PC-3 (cell line): ENCODE measurements around the gene KAZN. TPM values are rescaled to one million over a fixed set of nuclear protein-coding genes. Genes with fewer than 3 reads are reported as not detected.

Experiments used
- ATAC-seq: fragments of 200-7000 bp; cut with Tn5 transposase; 2 replicates; pipeline ENCODE4 v1.9.1; 2020; ENCODE audit warnings: mild to moderate bottlenecking, moderate library complexity
- BruUV-seq: library from RNA; stranded (reverse); fragments of 400-500 nt; replicated peaks from 2 replicates; lab custom pipeline; 2021; lab: Mats Ljungman, UMichigan
- CTCF ChIA-PET: fragments of 300-600 bp; sonication (Branson Sonifier 250); formaldehyde crosslinking; loops from one replicate; lab custom pipeline; 2022; ENCODE audit warnings: antibody characterized with exemption; lab: Charles Lee
- POLR2A ChIA-PET: fragments of 300-600 bp; sonication (Branson Sonifier 250); formaldehyde crosslinking; loops from one replicate; lab custom pipeline; 2022; ENCODE audit warnings: antibody characterized with exemption; ENCODE audit not compliant: unreplicated experiment; lab: Charles Lee
- DNase-seq: peaks from one replicate; pipeline ENCODE4 v3.0.0-alpha.2; 2015
- H2AFZ ChIP-seq: fragments of 300-600 bp; sonication (generic); 2 replicates; pipeline ENCODE4 v1.6.0; 2016; ENCODE audit warnings: antibody characterized with exemption, low read length
- H3F3A ChIP-seq: fragments of 300-600 bp; sonication (generic); one replicate; pipeline ENCODE4 v1.6.0; 2017; ENCODE audit warnings: antibody characterized with exemption, low read length, control low read depth, mild to moderate bottlenecking; ENCODE audit not compliant: unreplicated experiment
- H3K27ac ChIP-seq: fragments of 300-600 bp; sonication (generic); 2 replicates; pipeline ENCODE4 v1.5.1; 2016; ENCODE audit warnings: mild to moderate bottlenecking, low read length
- H3K27me3 ChIP-seq: fragments of 300-600 bp; sonication (generic); 2 replicates; pipeline ENCODE4 v1.6.1; 2016; ENCODE audit warnings: low read length, mixed read lengths
- H3K36me3 ChIP-seq: fragments of 300-600 bp; sonication (generic); 2 replicates; pipeline ENCODE4 v1.6.1; 2016; ENCODE audit warnings: low read depth, mixed run types, low read length, mixed read lengths
- H3K4me1 ChIP-seq: fragments of 300-600 bp; sonication (generic); 2 replicates; pipeline ENCODE4 v1.5.1; 2016; ENCODE audit warnings: low read length; ENCODE audit not compliant: insufficient read depth
- H3K4me2 ChIP-seq: fragments of 300-600 bp; sonication (generic); 2 replicates; pipeline ENCODE4 v1.6.0; 2016; ENCODE audit warnings: low read length
- H3K4me3 ChIP-seq: fragments of 300-600 bp; sonication (generic); 2 replicates; pipeline ENCODE4 v1.5.1; 2016; ENCODE audit warnings: mild to moderate bottlenecking, low read length, mixed read lengths
- H3K79me2 ChIP-seq: fragments of 300-600 bp; sonication (generic); 2 replicates; pipeline ENCODE4 v1.6.1; 2017; ENCODE audit warnings: low read length, mixed read lengths
- H3K9ac ChIP-seq: fragments of 300-600 bp; sonication (generic); 2 replicates; pipeline ENCODE4 v1.6.0; 2016; ENCODE audit warnings: mild to moderate bottlenecking, low read length
- H3K9me2 ChIP-seq: fragments of 300-600 bp; sonication (generic); replicated peaks from 2 replicates; pipeline ENCODE4 v1.6.1; 2016; ENCODE audit warnings: mixed run types, low read length, mixed read lengths
- H3K9me3 ChIP-seq: fragments of 300-600 bp; sonication (generic); 2 replicates; pipeline ENCODE4 v1.6.1; 2016; ENCODE audit warnings: low read length, mixed read lengths
- H4K20me1 ChIP-seq: fragments of 300-600 bp; sonication (generic); 2 replicates; pipeline ENCODE4 v1.6.1; 2016; ENCODE audit warnings: low read length, mixed read lengths
- CTCF ChIP-seq: fragments of 300-600 bp; sonication (generic); conservative IDR thresholded peaks from 2 replicates; pipeline ENCODE4 v1.5.1; 2017; ENCODE audit warnings: antibody characterized with exemption, low read depth, mild to moderate bottlenecking, low read length
- EZH2 ChIP-seq: fragments of 300-600 bp; sonication (generic); IDR thresholded peaks from one replicate; pipeline ENCODE4 v1.6.1; 2017; ENCODE audit warnings: antibody characterized with exemption, mild to moderate bottlenecking, low read length; ENCODE audit not compliant: unreplicated experiment
- EZH2phosphoT487 ChIP-seq: fragments of 300-600 bp; sonication (generic); IDR thresholded peaks from 2 replicates; pipeline ENCODE4 v1.6.1; 2018; ENCODE audit warnings: mild to moderate bottlenecking, antibody characterized with exemption, low read length, borderline replicate concordance
- intact Hi-C: fragments of 100-400 bp; cut with micrococcal nuclease; formaldehyde crosslinking; loops from 2 replicates; pipeline ENCODE4 v1.9.0; 2023
- total RNA-seq: library from RNA; depleted of rRNA; stranded (reverse); fragments of >200 nt; gene quantifications from 2 replicates; pipeline ENCODE4 v1.2.3, GENCODE V29; 2014

Gene KAZN
- total RNA-seq, 1 experiment from 2014 or later: 2.0 TPM

GRCh38 chr1:15083578-15083977, 485.1 kb downstream of the KAZN start:
- Histone ChIP-seq H3K4me3 (no peak overlapping the region), H3F3A (no peaks in the 10 kb centered on the region), H3K4me2 (no peak overlapping the region), H4K20me1 (no peaks in the 10 kb centered on the region), H3K9me3 (no peaks in the 10 kb centered on the region), H3K9me2 (no peaks in the 10 kb centered on the region), H3K27me3 (no peaks in the 10 kb centered on the region), H2AFZ (no peak overlapping the region), H3K9ac (no peak overlapping the region), H3K79me2 (no peaks in the 10 kb centered on the region), H3K27ac (no peak overlapping the region), H3K4me1 (no peaks in the 10 kb centered on the region), H3K36me3 (no peaks in the 10 kb centered on the region)
- intact Hi-C loops: no loop called here
- ChIA-PET POLR2A (no interaction called here), CTCF (no interaction called here)
- BruUV-seq: no TSS peak
- ATAC-seq: no peak
- no peak for DNase-seq
- TF ChIP-seq CTCF (no peak), EZH2phosphoT487 (no peak), EZH2 (no peak)

GRCh38 chr1:15088281-15088971, 489.9 kb downstream of the KAZN start:
- ChIA-PET POLR2A (no interaction called here), CTCF (no interaction called here)
- ATAC-seq: no peak
- Histone ChIP-seq H2AFZ (no peak overlapping the region), H3K9me2 (no peaks in the 10 kb centered on the region), H3K79me2 (no peaks in the 10 kb centered on the region), H3K9ac (no peak overlapping the region), H3K4me1 (no peaks in the 10 kb centered on the region; the same call in 1 of the 2 replicates), H3K4me3 (no peak overlapping the region), H3K4me2 (no peak overlapping the region), H3K27ac (no peak overlapping the region), H3F3A (no peaks in the 10 kb centered on the region), H3K9me3 (no peaks in the 10 kb centered on the region), H3K36me3 (no peaks in the 10 kb centered on the region), H4K20me1 (no peaks in the 10 kb centered on the region), H3K27me3 (no peaks in the 10 kb centered on the region)
- no peak for DNase-seq
- intact Hi-C loops: no loop called here
- TF ChIP-seq EZH2 (no peak), CTCF (no peak), EZH2phosphoT487 (no peak)
- no TSS peak for BruUV-seq

- DNase-seq: peak; percentile 42
- BruUV-seq: no TSS peak
- H3K4me3 ChIP-seq: no peak overlapping the region
- TF ChIP-seq CTCF (no peak), EZH2phosphoT487 (no peak), EZH2 (no peak)
- no peaks in the 10 kb centered on the region for H3F3A ChIP-seq
- ATAC-seq: peak; percentile 55
- H3K4me2 ChIP-seq: no peak overlapping the region
- no peak overlapping the region for H3K27ac ChIP-seq
- H3K36me3 ChIP-seq: no peaks in the 10 kb centered on the region
- intact Hi-C loops: no loop called here
- no peak overlapping the region for H2AFZ ChIP-seq
- H4K20me1 ChIP-seq: no peaks in the 10 kb centered on the region
- H3K79me2 ChIP-seq: no peaks in the 10 kb centered on the region
- H3K27me3 ChIP-seq: no peaks in the 10 kb centered on the region
- H3K4me1 ChIP-seq: no peaks in the 10 kb centered on the region; the same call in 1 of the 2 replicates
- ChIA-PET POLR2A (interaction anchor here (0.6 kb wide), 1 partner anchor 478 kb away, joined by 20 read pairs; no protein-coding TSS in a partner anchor), CTCF (interaction anchor here (0.6 kb wide), 1 partner anchor 36 kb away, joined by 3 read pairs; no protein-coding TSS in a partner anchor)
- H3K9me3 ChIP-seq: no peaks in the 10 kb centered on the region
- H3K9ac ChIP-seq: no peak overlapping the region
- no peaks in the 10 kb centered on the region for H3K9me2 ChIP-seq
Measured at GRCh38 chr1:15089258-15089992, 490.9 kb downstream of the KAZN start.
